ENCODE results near the gene LRRC8D.

- TF ChIP-seq CTCF (IDR thresholded peaks at IDR 0.05) = no peak
- TF ChIP-seq POLR2A (IDR thresholded peaks at IDR 0.05) = no peak
- no peak for TF ChIP-seq POLR2AphosphoS5 (IDR thresholded peaks at IDR 0.05)
These were observed 129.9 kb downstream of the LRRC8D start for GRCh38 chr1:89950703-89951102.

Measured in breast epithelium (tissue), 3 donors.